K562 (cell line): ENCODE results near the gene BPHL. TPM values are rescaled to one million over a fixed set of nuclear protein-coding genes. Genes with fewer than 3 reads are reported as not detected.
A peak's percentile ranks its signal among the peaks of the same experiment; 100 is the strongest.

Experiments
- ATAC-seq: fragments of 200-7000 bp; cut with Tn5 transposase; 3 replicates; pipeline ENCODE4 v1.9.1; 2020; ENCODE audit warnings: moderate library complexity
- BruUV-seq: library from RNA; stranded (reverse); fragments of 400-500 nt; replicated peaks from 2 replicates; lab custom pipeline; 2021; lab: Mats Ljungman, UMichigan
- CTCF ChIA-PET: fragments of 300-600 bp; formaldehyde crosslinking; extraction: SDS; loops from one replicate; lab custom pipeline; 2021; ENCODE audit warnings: low intra/inter-chr PET ratio; lab: Yijun Ruan, JAX
- POLR2A ChIA-PET: fragments of 300-600, 350-650 bp; sonication (Branson Sonifier 250); formaldehyde crosslinking; extraction: SDS; loops from one replicate; lab custom pipeline; 2021; ENCODE audit warnings: antibody characterized with exemption, inconsistent platforms; lab: Yijun Ruan, JAX
- DNase-seq, 4 experiments: peaks; one replicate each; pipeline versions ENCODE4 v3.0.0 to v3.0.0-alpha.2; 2011 to 2018; ENCODE audit warnings: low spot score in 3 of 4, mixed read lengths in 3 of 4; ENCODE audit errors: extremely low read depth in 1 of 4
- FAIRE-seq: peaks from 2 replicates; lab custom pipeline; 2011; peaks lifted over from hg19 to GRCh38; lab: Jason Lieb, UNC
- H2AFZ ChIP-seq: 2 replicates; pipeline ENCODE4 v1.6.0; 2011; ENCODE audit warnings: low read depth, low read length, control low read depth, inconsistent platforms
- H3K27ac ChIP-seq: fragments of 200-600 bp; 3 replicates; pipeline ENCODE4 v1.8.0; 2011; ENCODE audit warnings: low read depth, mild to moderate bottlenecking, control low read depth, inconsistent platforms, low read length, moderate library complexity, mixed read lengths; ENCODE audit errors: extremely low read depth
- H3K27me3 ChIP-seq, 2 experiments: fragments of 300-600 bp in 1 of 2; 2 replicates in 1 of 2; 3 replicates in 1 of 2; pipeline versions ENCODE4 v1.6.0 to v1.8.0; 2011; ENCODE audit warnings: inconsistent platforms in 2 of 2, low read length in 2 of 2, mild to moderate bottlenecking in 1 of 2, mixed read lengths in 1 of 2, moderate library complexity in 1 of 2; ENCODE audit not compliant: control insufficient read depth in 2 of 2, insufficient read depth in 2 of 2
- H3K36me3 ChIP-seq: fragments of 300-600 bp; 3 replicates; pipeline ENCODE4 v1.8.0; 2011; ENCODE audit warnings: mild to moderate bottlenecking, low read length, inconsistent platforms; ENCODE audit not compliant: control insufficient read depth, insufficient read depth
- H3K4me1 ChIP-seq, 2 experiments: fragments of 200-600 bp in 1 of 2; replicated peaks in 1 of 2; 2 replicates in 1 of 2; 3 replicates in 1 of 2; pipeline versions ENCODE4 v1.5.1 to v1.8.0; 2011; ENCODE audit warnings: inconsistent platforms in 2 of 2, low read length in 2 of 2, mild to moderate bottlenecking in 1 of 2, mixed read lengths in 1 of 2, moderate library complexity in 1 of 2; ENCODE audit not compliant: control insufficient read depth in 2 of 2, insufficient read depth in 2 of 2
- H3K4me2 ChIP-seq: 2 replicates; pipeline ENCODE4 v1.6.1; 2011; ENCODE audit warnings: low read length, control low read depth, inconsistent platforms, mixed read lengths; ENCODE audit not compliant: insufficient read depth
- H3K4me3 ChIP-seq: fragments of 200-600 bp; sonication (generic), shearing (Covaris generic); 2 replicates; pipeline ENCODE4 v1.5.1; 2016; ENCODE audit warnings: control low read depth, inconsistent platforms
- H3K79me2 ChIP-seq: fragments of 200-600 bp; 3 replicates; pipeline ENCODE4 v1.8.0; 2011; ENCODE audit warnings: low read length, inconsistent platforms; ENCODE audit not compliant: control insufficient read depth, insufficient read depth
- H3K9ac ChIP-seq, 2 experiments: 2 replicates each; pipeline versions ENCODE4 v1.6.0 to v1.6.1; 2011; ENCODE audit warnings: low read depth in 2 of 2, low read length in 2 of 2, control low read depth in 1 of 2, inconsistent platforms in 1 of 2, mild to moderate bottlenecking in 1 of 2, mixed read lengths in 1 of 2; ENCODE audit not compliant: insufficient read depth in 1 of 2
- H3K9me1 ChIP-seq: one replicate; pipeline ENCODE4 v1.6.0; 2011; ENCODE audit warnings: inconsistent platforms, mild to moderate bottlenecking, low read length, moderate library complexity; ENCODE audit not compliant: control insufficient read depth, insufficient read depth
- H3K9me3 ChIP-seq: replicated peaks from 2 replicates; pipeline ENCODE4 v1.5.1; 2011; ENCODE audit warnings: low read depth, low read length, inconsistent platforms; ENCODE audit not compliant: control insufficient read depth, insufficient read depth
- H4K20me1 ChIP-seq: replicated peaks from 2 replicates; pipeline ENCODE4 v1.6.1; 2011; ENCODE audit warnings: low read length, inconsistent platforms, mixed read lengths; ENCODE audit not compliant: control insufficient read depth, insufficient read depth
- ETV5 ChIP-seq: sonication (generic); formaldehyde crosslinking; IDR thresholded peaks from 2 replicates; pipeline ENCODE4 v1.4.0; 2020; ENCODE audit warnings: low read depth, mild to moderate bottlenecking, missing genetic modification reagents
- IFI16 ChIP-seq: fragments of 250-450 bp; sonication (Bioruptor Pico); IDR thresholded peaks from 2 replicates; pipeline ENCODE4 v2.1.2; 2022; ENCODE audit warnings: mild to moderate bottlenecking, inconsistent platforms
- MYBL2 ChIP-seq, 2 experiments: fragments of 450-650 bp in 1 of 2; sonication (generic) in 1 of 2; formaldehyde crosslinking in 1 of 2; IDR thresholded peaks; 2 replicates each; pipeline versions ENCODE4 v1.6.1 to v1.8.1; 2017 to 2022; ENCODE audit warnings: borderline replicate concordance in 1 of 2, inconsistent platforms in 1 of 2, low read depth in 1 of 2, mild to moderate bottlenecking in 1 of 2, missing genetic modification reagents in 1 of 2, moderate library complexity in 1 of 2
- TARDBP ChIP-seq: fragments of 450-650 bp; IDR thresholded peaks from 2 replicates; pipeline ENCODE4 v1.6.1; 2016
- whole genome bisulfite sequencing: fragments of 100-300 bp; shearing (Covaris generic); methylation state at CpG from one replicate; pipeline ENCODE4 v1.1.6; 2016; ENCODE audit warnings: low coverage, mixed read lengths; ENCODE audit not compliant: insufficient coverage; ENCODE audit errors: missing lambda C conversion rate; 5-methylcytosine and 5-hydroxymethylcytosine counted together
- in situ Hi-C: fragments of 300-500 bp; cut with MboI; formaldehyde crosslinking; loops from 4 replicates; pipeline ENCODE4 v1.15.0; 2018; ENCODE audit warnings: inconsistent platforms, mixed read lengths
- intact Hi-C: fragments of 100-400 bp; cut with micrococcal nuclease; formaldehyde crosslinking; loops from 2 replicates; pipeline ENCODE4 v1.14.2; 2022
- polyA plus RNA-seq, 8 experiments: library from polyadenylated mRNA; depleted of rRNA in 4 of 8; stranded (reverse) in 5 of 8; unstranded in 3 of 8; fragments of >200 nt; fragmentation: Nextera tagmentation in 2 of 8; fragmentation: Illumina TruSeq in 1 of 8; extraction: Ambion mirVana in 2 of 8; extraction: Trizol in 1 of 8; gene quantifications; 2 replicates each; pipeline versions ENCODE4 v1.2.1 to v1.2.3, GENCODE V29; 2011 to 2014; ENCODE audit warnings: inconsistent platforms in 1 of 8, missing spikeins in 1 of 8
- total RNA-seq, 7 experiments: library from RNA; depleted of rRNA in 6 of 7; stranded (reverse); fragments of >200 nt in 6 of 7; fragmentation: Illumina TruSeq in 2 of 7; extraction: Trizol in 2 of 7; gene quantifications; 2 replicates each; pipeline versions ENCODE4 v1.2.1 to v1.2.3, GENCODE V29; 2011 to 2021; ENCODE audit warnings: low replicate concordance in 1 of 7
- TF ChIP-seq, protein P1 (sequence below), 2 experiments: IDR thresholded peaks; 2 replicates each; pipeline ENCODE4 v1.6.1; 2012; ENCODE audit warnings: improper control_type of control experiment in 2 of 2, low read depth in 2 of 2, low read length in 2 of 2, borderline replicate concordance in 1 of 2
- TF ChIP-seq, protein P2 (sequence below): fragments of 450-650 bp; IDR thresholded peaks from 2 replicates; pipeline ENCODE4 v1.6.1; 2016; ENCODE audit warnings: mild to moderate bottlenecking, moderate library complexity

Gene BPHL
- total and polyA plus RNA-seq, 9 of the 15 experiments (the other 6 are each of a cell fraction or from before 2014, with no cell fraction given): 3.5 to 17.4 (median 8.2) TPM

DNA sequence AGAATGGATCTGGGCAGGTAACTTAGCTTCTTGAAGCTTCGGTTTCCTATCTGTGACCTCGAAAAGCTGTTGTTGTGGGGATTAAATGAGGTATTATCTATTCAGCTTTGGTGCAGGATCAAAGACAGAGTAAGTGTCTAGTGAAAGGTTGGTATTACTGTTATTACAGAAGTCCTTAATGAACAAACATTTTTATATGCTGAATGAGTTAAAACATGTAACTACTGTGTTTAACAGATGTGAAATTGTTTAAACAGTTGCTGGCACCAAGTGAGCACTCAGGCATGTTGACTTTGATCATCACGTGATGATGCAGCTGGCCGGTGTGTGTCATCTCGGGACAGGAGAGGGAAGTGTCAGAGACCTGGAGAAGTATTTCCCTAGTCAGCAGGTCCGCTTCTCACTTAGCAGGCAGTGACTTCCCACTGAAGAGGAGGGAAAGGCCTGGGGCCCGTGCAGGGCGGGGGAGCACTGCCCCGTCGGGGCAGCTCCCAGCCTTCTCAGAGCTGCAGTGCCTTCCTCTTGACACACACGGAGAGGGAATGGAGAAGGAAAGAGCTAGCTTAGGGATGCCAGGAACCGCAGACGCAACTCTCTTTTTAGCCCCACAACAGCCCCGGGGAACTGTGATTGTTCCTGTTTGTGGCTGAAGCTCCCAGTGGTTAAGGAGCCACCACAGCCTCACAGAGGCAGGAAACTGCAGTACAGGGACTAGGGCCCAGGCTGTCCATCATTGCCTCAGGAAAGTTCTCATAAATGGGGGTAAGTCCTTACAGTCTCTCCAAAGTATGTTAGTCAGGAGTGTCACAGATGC, 20.8 kb downstream of the BPHL start:
- FAIRE-seq (no peak), ATAC-seq (peak; percentile 65), DNase-seq (peak in 1 of 4 experiments; percentile 27)
- no peak overlapping the region for H3K4me2 ChIP-seq
- no peaks in the 10 kb centered on the region for H3K27me3 ChIP-seq
- in situ Hi-C loops (no loop called here), intact Hi-C loops (no loop called here)
- H3K9ac ChIP-seq: peak overlapping the region in 1 of 2 experiments; percentile 56; a peak in 2 of 4 replicates
- H3K79me2 ChIP-seq: no peaks in the 10 kb centered on the region
- no TSS peak for BruUV-seq
- peaks cover 6% of the 10 kb centered on the region; the same call in 1 of the 3 replicates for H3K36me3 ChIP-seq
- H3K9me3 ChIP-seq: no peaks in the 10 kb centered on the region
- WGBS: 45% methylated on average over 14 of the region's 14 CpGs
- H3K9me1 ChIP-seq: no peaks in the 10 kb centered on the region
- ChIA-PET CTCF (no interaction called here), POLR2A (interaction anchor here (0.6 to 1.7 kb wide), 6 partner anchors 9 to 91 kb away, joined by 3 to 6 read pairs (median 4); partner anchors contain the start of genes RIPK1 and TUBB2A)
- peak overlapping the region; percentile 11; the same call in 1 of the 2 replicates for H2AFZ ChIP-seq
- peaks cover 0 to 14% of the 10 kb centered on the region in 2 experiments; a peak in 3 of 5 replicates for H3K4me1 ChIP-seq
- H4K20me1 ChIP-seq: no peaks in the 10 kb centered on the region
- no peak overlapping the region for H3K4me3 ChIP-seq
- H3K27ac ChIP-seq: no peak overlapping the region
- TF ChIP-seq, protein P1, sequence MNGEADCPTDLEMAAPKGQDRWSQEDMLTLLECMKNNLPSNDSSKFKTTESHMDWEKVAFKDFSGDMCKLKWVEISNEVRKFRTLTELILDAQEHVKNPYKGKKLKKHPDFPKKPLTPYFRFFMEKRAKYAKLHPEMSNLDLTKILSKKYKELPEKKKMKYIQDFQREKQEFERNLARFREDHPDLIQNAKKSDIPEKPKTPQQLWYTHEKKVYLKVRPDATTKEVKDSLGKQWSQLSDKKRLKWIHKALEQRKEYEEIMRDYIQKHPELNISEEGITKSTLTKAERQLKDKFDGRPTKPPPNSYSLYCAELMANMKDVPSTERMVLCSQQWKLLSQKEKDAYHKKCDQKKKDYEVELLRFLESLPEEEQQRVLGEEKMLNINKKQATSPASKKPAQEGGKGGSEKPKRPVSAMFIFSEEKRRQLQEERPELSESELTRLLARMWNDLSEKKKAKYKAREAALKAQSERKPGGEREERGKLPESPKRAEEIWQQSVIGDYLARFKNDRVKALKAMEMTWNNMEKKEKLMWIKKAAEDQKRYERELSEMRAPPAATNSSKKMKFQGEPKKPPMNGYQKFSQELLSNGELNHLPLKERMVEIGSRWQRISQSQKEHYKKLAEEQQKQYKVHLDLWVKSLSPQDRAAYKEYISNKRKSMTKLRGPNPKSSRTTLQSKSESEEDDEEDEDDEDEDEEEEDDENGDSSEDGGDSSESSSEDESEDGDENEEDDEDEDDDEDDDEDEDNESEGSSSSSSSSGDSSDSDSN (IDR thresholded peaks at IDR 0.05; ENCODE audit: borderline replicate concordance in 1 of 2, low read depth in 2 of 2, low read length in 2 of 2): no peak
- TF ChIP-seq, protein P2, sequence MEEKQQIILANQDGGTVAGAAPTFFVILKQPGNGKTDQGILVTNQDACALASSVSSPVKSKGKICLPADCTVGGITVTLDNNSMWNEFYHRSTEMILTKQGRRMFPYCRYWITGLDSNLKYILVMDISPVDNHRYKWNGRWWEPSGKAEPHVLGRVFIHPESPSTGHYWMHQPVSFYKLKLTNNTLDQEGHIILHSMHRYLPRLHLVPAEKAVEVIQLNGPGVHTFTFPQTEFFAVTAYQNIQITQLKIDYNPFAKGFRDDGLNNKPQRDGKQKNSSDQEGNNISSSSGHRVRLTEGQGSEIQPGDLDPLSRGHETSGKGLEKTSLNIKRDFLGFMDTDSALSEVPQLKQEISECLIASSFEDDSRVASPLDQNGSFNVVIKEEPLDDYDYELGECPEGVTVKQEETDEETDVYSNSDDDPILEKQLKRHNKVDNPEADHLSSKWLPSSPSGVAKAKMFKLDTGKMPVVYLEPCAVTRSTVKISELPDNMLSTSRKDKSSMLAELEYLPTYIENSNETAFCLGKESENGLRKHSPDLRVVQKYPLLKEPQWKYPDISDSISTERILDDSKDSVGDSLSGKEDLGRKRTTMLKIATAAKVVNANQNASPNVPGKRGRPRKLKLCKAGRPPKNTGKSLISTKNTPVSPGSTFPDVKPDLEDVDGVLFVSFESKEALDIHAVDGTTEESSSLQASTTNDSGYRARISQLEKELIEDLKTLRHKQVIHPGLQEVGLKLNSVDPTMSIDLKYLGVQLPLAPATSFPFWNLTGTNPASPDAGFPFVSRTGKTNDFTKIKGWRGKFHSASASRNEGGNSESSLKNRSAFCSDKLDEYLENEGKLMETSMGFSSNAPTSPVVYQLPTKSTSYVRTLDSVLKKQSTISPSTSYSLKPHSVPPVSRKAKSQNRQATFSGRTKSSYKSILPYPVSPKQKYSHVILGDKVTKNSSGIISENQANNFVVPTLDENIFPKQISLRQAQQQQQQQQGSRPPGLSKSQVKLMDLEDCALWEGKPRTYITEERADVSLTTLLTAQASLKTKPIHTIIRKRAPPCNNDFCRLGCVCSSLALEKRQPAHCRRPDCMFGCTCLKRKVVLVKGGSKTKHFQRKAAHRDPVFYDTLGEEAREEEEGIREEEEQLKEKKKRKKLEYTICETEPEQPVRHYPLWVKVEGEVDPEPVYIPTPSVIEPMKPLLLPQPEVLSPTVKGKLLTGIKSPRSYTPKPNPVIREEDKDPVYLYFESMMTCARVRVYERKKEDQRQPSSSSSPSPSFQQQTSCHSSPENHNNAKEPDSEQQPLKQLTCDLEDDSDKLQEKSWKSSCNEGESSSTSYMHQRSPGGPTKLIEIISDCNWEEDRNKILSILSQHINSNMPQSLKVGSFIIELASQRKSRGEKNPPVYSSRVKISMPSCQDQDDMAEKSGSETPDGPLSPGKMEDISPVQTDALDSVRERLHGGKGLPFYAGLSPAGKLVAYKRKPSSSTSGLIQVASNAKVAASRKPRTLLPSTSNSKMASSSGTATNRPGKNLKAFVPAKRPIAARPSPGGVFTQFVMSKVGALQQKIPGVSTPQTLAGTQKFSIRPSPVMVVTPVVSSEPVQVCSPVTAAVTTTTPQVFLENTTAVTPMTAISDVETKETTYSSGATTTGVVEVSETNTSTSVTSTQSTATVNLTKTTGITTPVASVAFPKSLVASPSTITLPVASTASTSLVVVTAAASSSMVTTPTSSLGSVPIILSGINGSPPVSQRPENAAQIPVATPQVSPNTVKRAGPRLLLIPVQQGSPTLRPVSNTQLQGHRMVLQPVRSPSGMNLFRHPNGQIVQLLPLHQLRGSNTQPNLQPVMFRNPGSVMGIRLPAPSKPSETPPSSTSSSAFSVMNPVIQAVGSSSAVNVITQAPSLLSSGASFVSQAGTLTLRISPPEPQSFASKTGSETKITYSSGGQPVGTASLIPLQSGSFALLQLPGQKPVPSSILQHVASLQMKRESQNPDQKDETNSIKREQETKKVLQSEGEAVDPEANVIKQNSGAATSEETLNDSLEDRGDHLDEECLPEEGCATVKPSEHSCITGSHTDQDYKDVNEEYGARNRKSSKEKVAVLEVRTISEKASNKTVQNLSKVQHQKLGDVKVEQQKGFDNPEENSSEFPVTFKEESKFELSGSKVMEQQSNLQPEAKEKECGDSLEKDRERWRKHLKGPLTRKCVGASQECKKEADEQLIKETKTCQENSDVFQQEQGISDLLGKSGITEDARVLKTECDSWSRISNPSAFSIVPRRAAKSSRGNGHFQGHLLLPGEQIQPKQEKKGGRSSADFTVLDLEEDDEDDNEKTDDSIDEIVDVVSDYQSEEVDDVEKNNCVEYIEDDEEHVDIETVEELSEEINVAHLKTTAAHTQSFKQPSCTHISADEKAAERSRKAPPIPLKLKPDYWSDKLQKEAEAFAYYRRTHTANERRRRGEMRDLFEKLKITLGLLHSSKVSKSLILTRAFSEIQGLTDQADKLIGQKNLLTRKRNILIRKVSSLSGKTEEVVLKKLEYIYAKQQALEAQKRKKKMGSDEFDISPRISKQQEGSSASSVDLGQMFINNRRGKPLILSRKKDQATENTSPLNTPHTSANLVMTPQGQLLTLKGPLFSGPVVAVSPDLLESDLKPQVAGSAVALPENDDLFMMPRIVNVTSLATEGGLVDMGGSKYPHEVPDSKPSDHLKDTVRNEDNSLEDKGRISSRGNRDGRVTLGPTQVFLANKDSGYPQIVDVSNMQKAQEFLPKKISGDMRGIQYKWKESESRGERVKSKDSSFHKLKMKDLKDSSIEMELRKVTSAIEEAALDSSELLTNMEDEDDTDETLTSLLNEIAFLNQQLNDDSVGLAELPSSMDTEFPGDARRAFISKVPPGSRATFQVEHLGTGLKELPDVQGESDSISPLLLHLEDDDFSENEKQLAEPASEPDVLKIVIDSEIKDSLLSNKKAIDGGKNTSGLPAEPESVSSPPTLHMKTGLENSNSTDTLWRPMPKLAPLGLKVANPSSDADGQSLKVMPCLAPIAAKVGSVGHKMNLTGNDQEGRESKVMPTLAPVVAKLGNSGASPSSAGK: no peak
- TF ChIP-seq ETV5 (CRISPR knock-in tag) (no peak), TARDBP (no peak), MYBL2 (IDR thresholded peaks at IDR 0.05; ENCODE audit: low read depth) (no peak), MYBL2 (CRISPR knock-in tag; IDR thresholded peaks at IDR 0.05; ENCODE audit: borderline replicate concordance) (no peak), IFI16 (no peak)
